ENCODE data around the gene HTR2C.
"Not testable (repeated sequence)": the region's sequence is repeated elsewhere in the genome, so short reads cannot be mapped to it uniquely, and the experiment has no call there.

Gene HTR2C

DNA sequence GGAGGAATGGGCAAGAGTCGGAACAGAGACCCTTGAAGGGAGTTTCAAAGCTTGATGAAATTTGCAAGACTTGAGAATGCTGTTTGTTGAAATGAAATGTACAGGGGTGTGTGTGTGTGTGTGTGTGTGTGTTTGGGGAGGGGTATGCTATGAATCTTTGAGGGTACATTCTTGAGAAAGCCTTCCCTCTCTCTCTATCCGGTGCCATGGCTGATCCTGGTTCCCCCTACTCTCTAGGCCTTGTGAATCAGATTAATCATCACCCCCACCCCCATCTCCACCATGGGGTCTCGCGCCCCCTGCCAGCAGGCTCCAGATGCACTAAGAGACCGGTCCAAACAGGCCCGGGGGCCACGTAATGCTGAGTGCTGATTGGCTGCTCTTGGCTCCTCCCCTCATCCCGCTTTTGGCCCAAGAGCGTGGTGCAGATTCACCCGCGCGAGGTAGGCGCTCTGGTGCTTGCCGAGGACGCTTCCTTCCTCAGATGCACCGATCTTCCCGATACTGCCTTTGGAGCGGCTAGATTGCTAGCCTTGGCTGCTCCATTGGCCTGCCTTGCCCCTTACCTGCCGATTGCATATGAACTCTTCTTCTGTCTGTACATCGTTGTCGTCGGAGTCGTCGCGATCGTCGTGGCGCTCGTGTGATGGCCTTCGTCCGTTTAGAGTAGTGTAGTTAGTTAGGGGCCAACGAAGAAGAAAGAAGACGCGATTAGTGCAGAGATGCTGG is at the start of gene HTR2C:
TSS of gene HTR2C (plus strand) at position 441 of the 729 bp plus-strand sequence. CDS start 142,851 bp downstream, outside the sequence.
- Mint-ChIP-seq H3K27ac (no peak within 1 kb of the TSS), H3K4me3 (no peak within 1 kb of the TSS), H3K27me3 (ENCODE audit: low read depth) (peaks cover 24% of the 10 kb centered on the region), H3K4me1 (ENCODE audit: low read depth) (no peaks in the 10 kb centered on the region), H3K9me3 (no peaks in the 10 kb centered on the region), H3K36me3 (ENCODE audit: low read depth) (no peaks in the 10 kb centered on the region)
- DNase-seq (ENCODE audit: low spot score), result no peak

DNA sequence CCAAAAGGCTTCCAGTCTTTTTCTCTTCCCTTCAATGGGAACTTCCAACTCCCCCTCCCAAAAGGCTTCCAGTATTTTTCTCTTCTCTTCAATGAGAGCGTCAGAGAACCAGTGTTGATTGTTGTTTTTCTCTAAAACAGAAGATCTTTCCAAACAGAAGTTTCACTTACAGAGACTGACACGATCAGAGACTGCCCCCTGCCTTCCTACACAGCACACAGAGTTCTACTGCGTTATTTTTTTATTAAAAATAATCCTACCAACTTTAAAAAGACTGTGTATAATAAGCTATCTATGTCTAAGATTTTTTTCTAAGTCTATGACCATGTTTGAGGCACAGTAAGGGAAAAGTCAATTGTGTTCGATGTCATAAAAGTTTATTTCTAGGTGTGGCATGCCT is 3.5 kb upstream of the HTR2C start:
- no peaks in the 10 kb centered on the region for H3K4me1 Mint-ChIP-seq (ENCODE audit: low read depth)
- no peaks in the 10 kb centered on the region for H3K9me3 Mint-ChIP-seq
- H3K4me3 Mint-ChIP-seq, result no peak overlapping the region
- H3K36me3 Mint-ChIP-seq (ENCODE audit: low read depth), result no peaks in the 10 kb centered on the region
- H3K27ac Mint-ChIP-seq, result no peak overlapping the region
- no peak for DNase-seq (ENCODE audit: low spot score)
- peaks cover 24% of the 10 kb centered on the region for H3K27me3 Mint-ChIP-seq (ENCODE audit: low read depth)

DNA sequence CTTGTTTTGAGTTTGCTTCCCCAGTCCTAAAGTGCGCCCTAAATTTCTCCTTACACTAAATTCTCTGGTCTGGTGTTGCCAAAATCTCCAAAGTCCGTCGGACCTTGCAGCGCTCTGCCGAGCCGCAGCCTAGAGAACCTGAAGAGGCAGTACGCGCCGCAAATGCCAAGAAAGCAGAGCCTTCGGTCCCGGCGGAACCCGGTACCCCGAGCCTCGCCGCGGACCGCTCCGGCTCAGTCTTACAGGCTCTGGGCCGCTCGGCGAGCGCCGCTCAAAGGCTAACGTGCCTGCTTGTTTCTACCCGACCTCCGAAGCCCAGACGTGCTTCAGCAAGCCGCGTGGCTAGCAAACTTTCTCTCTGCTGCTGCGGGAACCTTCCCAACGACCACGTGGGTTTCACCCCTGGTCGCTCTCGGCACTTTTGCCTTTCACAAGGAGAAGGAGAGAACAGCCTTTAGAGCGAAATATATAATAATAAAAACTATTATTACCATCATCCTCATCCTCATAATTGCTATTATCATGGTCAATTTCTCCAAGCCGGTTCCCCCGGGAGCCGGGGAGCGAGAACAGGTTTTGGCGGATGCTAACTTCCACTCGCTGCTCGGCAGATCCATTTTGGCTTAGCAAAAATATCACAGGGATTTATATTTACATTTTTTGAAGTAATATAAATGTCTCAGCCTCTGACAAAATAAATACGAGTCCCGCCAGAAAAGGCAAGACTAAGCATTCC is 2.2 kb upstream of the HTR2C start:
- Mint-ChIP-seq H3K27me3 (ENCODE audit: low read depth) (peaks cover 24% of the 10 kb centered on the region), H3K4me3 (no peak overlapping the region)

DNA sequence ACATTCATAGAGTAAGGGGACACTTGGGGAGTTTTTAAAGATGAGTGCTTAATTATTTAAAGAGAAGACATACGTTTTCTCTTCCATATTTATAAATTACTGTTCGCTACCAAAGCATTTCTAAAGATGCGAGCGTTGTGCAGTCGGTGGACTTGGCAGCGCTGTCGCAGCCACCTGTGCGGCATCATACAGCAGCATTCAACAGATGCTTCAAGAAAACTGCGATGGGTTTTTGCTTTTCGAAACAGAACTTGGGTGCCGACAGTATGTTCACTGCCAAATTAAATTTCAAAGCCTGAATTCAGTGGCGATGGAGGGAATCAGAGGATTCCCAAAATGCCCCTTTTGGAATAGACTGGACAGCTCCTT is 1.6 kb upstream of the HTR2C start:
- Mint-ChIP-seq H3K4me1 (ENCODE audit: low read depth) (no peaks in the 10 kb centered on the region), H3K27ac (no peak overlapping the region), H3K27me3 (ENCODE audit: low read depth) (peaks cover 24% of the 10 kb centered on the region), H3K36me3 (ENCODE audit: low read depth) (no peaks in the 10 kb centered on the region), H3K9me3 (no peaks in the 10 kb centered on the region), H3K4me3 (no peak overlapping the region)
- DNase-seq (ENCODE audit: low spot score), result no peak

More for the DNA sequence above, 2.2 kb upstream of the HTR2C start:
- H3K4me1 Mint-ChIP-seq (ENCODE audit: low read depth), result no peaks in the 10 kb centered on the region
- no peak overlapping the region for H3K27ac Mint-ChIP-seq
- no peaks in the 10 kb centered on the region for H3K9me3 Mint-ChIP-seq
- DNase-seq (ENCODE audit: low spot score), result no peak
- no peaks in the 10 kb centered on the region for H3K36me3 Mint-ChIP-seq (ENCODE audit: low read depth)

DNA sequence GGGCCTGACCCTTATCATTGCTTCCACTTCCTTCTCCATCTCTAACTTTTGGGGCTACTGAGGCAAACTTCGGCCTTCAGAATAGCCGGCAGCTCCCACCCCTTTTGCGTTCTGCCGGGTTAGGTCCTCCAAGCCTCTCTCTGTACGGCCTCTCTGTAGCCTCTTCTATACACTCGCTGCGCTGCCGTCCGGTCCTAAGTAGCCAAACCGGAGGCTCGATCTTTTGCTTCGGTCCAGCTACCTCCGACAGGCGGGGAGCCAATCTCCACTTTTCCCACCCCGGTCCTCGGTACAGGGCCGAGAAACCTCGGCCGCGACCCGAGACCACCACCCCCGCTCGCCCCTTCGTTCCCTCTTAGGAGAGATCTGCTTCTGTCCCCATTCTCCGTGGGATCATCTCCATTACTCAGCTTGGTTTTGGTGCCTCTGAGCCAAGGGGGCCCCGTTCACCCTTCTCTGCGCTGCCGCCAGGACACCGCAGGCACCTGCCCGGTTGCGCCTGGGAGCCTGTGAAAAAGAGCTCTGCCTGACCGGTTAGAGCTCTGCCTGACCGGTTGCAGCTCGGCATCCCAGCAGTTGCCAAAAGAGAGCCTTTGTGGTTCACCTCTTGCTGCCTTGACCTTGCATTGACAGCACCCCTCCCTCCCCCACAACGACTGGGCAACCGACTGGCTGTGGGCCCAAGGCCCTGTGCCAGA is 1.0 kb upstream of the HTR2C start:
- Mint-ChIP-seq H3K4me1 (ENCODE audit: low read depth) (no peaks in the 10 kb centered on the region), H3K4me3 (no peak overlapping the region), H3K27me3 (ENCODE audit: low read depth) (peaks cover 24% of the 10 kb centered on the region), H3K36me3 (ENCODE audit: low read depth) (no peaks in the 10 kb centered on the region), H3K9me3 (no peaks in the 10 kb centered on the region), H3K27ac (no peak overlapping the region)
- no peak for DNase-seq (ENCODE audit: low spot score)

DNA sequence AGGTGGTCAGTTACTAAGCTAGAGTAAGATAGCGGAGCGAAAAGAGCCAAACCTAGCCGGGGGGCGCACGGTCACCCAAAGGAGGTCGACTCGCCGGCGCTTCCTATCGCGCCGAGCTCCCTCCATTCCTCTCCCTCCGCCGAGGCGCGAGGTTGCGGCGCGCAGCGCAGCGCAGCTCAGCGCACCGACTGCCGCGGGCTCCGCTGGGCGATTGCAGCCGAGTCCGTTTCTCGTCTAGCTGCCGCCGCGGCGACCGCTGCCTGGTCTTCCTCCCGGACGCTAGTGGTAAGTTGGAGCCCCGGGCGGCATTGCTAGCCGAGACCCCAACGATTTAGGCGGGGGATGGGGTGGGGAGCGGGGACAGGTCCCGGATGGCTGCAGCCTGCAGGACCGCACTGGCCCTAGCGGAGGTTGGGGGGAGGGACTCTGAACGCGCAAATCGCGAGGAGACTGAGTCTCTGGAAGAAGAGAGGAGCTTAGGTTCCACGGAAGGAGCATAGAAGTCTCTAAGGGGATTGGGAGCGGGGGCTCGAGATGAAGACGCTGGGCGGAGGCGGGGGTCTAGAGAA is 573 bp downstream of the HTR2C start:
- Mint-ChIP-seq H3K4me3 (no peak overlapping the region), H3K27ac (no peak overlapping the region)
- DNase-seq (ENCODE audit: low spot score), result no peak

DNA sequence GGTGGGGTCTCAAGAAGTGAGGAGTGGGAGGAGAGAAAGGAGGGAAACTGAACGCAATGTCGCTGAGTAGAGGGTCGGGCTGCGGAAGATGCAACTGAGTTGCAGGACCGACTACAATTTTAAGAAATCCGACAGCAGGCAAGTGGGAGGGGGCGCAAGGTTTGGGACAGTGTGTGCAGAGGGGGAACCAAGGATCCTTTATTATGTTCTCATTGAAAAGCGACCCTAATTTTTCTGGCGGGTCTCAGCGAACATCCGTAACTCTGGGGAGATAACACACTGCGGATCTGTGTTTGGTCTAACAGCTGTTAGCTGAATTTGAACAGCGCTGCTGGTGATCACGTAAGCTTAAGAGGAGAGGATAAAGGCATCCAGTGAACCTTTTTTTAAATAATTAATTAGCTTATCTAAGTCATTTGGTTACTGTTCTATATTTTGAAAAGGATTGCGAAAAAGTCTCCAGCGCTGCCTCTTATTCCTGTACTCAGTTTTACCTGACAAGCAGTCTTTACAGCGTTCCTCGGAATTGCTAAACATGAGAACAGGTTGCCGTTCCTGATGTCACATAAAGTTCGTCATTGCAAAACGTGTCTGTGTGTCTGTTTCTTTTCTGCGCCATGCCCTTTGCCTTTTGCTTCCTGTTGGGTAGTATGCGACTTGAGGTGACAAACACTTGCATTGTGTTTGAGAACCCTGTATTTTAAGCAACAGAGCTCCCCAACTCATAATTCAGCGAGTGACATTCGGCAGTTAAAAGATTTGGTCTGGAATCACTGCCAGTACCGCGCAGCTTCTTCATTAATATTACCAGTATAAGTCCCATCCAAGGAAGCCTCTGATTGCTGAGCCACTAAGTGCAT is 1.3 kb downstream of the HTR2C start:
- no peak overlapping the region for H3K27ac Mint-ChIP-seq
- no peaks in the 10 kb centered on the region for H3K36me3 Mint-ChIP-seq (ENCODE audit: low read depth)
- H3K9me3 Mint-ChIP-seq, result no peaks in the 10 kb centered on the region

More for the DNA sequence above, 573 bp downstream of the HTR2C start:
- Mint-ChIP-seq H3K9me3 (no peaks in the 10 kb centered on the region), H3K4me1 (ENCODE audit: low read depth) (no peaks in the 10 kb centered on the region), H3K27me3 (ENCODE audit: low read depth) (peaks cover 24% of the 10 kb centered on the region), H3K36me3 (ENCODE audit: low read depth) (no peaks in the 10 kb centered on the region)

DNA sequence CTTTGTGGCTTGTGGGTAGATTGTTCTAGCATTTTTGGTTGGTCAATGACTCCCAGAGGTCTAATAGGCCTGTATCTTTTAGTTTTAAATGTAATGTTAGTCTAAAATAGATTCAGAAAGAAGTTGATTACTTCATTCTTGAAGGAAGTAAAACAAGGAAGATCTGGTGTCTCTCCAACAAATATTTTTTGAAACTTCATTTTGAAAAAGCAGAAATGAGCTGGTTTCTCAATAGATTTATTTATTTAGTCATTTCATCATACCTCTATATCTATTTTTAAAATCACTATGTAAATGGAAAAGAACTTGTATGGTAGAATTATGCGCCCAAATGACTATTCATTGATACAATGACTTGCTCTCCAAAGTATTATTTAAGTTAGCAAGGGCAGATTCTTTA is 7.2 kb downstream of the HTR2C start:
- DNase-seq (ENCODE audit: low spot score), result no peak
- Mint-ChIP-seq H3K27me3 (ENCODE audit: low read depth) (no peaks in the 10 kb centered on the region), H3K9me3 (no peaks in the 10 kb centered on the region), H3K4me3 (no peak overlapping the region), H3K4me1 (ENCODE audit: low read depth) (no peaks in the 10 kb centered on the region), H3K36me3 (ENCODE audit: low read depth) (no peaks in the 10 kb centered on the region), H3K27ac (no peak overlapping the region)

More for the DNA sequence above, 1.3 kb downstream of the HTR2C start:
- H3K4me3 Mint-ChIP-seq, result no peak overlapping the region
- DNase-seq (ENCODE audit: low spot score), result no peak
- peaks cover 24% of the 10 kb centered on the region for H3K27me3 Mint-ChIP-seq (ENCODE audit: low read depth)
- H3K4me1 Mint-ChIP-seq (ENCODE audit: low read depth), result no peaks in the 10 kb centered on the region

DNA sequence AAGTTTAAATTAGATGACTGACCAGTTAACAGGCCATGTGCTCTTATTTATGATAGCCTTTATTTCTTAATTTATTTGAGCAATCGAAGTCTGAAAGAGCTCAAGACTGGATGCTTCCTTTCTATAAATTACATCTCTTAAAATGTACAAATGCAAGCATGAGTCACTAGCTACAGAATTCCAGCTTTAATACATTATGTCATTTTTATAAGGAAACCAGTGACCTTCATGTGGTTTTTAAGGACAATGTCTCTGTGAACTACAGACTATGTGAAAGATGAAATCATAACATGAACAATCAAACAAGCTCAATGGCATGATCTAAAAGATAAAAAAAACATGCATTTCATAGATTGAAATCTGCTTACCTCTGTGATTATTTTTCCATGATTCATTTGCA is 15.4 kb downstream of the HTR2C start:
- H3K27me3 Mint-ChIP-seq (ENCODE audit: low read depth), result no peaks in the 10 kb centered on the region
- no peaks in the 10 kb centered on the region for H3K9me3 Mint-ChIP-seq
- no peaks in the 10 kb centered on the region for H3K4me1 Mint-ChIP-seq (ENCODE audit: low read depth)
- no peak for DNase-seq (ENCODE audit: low spot score)
- no peak overlapping the region for H3K4me3 Mint-ChIP-seq
- no peak overlapping the region for H3K27ac Mint-ChIP-seq
- no peaks in the 10 kb centered on the region for H3K36me3 Mint-ChIP-seq (ENCODE audit: low read depth)

DNA sequence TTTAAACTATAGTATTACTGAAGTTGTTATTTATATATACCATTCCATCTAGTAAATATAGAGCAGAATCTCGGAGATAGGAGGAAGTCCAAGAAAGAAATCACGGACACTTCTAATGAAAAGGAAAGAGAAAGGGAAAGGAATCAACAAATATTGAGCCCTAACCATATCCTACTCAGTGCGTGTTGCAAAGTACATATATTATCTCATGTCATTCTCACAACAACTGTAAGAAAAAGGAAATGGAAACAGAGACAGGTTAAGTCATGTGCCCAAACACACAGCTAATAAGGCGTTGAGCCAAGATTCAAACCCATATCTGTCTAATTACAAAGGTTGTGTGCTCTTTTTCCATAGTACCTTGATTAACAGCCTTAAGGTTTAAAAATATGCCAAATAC is 16.0 kb downstream of the HTR2C start:
- Mint-ChIP-seq H3K4me1 (ENCODE audit: low read depth) (no peaks in the 10 kb centered on the region), H3K4me3 (no peak overlapping the region), H3K27ac (no peak overlapping the region), H3K36me3 (ENCODE audit: low read depth) (no peaks in the 10 kb centered on the region), H3K27me3 (ENCODE audit: low read depth) (no peaks in the 10 kb centered on the region), H3K9me3 (no peaks in the 10 kb centered on the region)
- DNase-seq (ENCODE audit: low spot score), result no peak

DNA sequence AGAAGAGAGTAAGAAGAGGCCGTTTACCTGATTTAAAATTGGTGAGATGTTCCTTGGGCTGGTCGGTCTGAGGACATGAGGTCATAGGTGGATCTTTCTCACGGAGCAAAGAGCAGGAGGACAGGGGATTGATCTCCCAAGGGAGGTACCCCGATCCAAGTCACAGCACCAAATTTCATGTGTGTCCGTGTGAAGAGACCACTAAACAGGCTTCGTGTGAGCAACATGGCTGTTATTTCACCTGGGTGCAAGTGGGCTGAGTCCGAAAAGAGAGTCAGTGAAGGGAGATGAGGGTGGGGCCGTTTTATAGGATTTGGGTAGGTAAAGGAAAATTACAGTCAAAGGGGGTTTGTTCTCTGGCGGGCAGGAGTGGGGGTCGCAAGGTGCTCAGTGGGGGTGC is 22.7 kb downstream of the HTR2C start:
- not testable (repeated sequence) for H3K27me3 Mint-ChIP-seq (ENCODE audit: low read depth); H3K4me3 Mint-ChIP-seq; DNase-seq (ENCODE audit: low spot score); H3K36me3 Mint-ChIP-seq (ENCODE audit: low read depth); H3K9me3 Mint-ChIP-seq; H3K27ac Mint-ChIP-seq; H3K4me1 Mint-ChIP-seq (ENCODE audit: low read depth)

DNA sequence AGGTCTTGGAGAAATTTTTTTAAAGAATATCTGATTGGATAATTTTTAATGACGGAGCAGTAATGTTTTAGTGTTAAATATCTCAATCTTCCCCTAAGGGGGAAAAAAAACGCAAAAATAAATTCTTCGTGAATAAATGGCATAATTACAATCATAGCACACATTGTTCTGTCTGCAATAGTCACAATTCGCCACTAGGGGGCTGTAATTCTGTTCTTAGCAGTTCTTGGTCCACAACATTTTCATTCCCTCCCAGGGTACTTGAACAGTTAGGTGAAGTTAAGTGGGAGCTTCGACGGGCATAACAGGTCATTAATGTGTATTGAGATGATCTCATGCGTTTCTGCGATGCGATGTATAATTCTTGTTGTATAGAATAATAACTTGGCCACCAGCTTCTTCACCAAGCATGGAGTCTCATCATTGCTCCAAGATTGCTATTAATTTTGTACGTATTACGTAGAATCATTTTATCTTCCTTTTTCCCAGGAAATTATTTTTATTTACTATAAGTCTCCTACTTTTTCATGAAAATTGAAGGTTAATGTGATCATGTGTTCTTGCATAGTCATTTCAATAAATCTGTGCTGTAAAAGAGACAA is 27.2 kb downstream of the HTR2C start:
- Mint-ChIP-seq H3K27ac (no peak overlapping the region), H3K4me1 (ENCODE audit: low read depth) (no peaks in the 10 kb centered on the region), H3K27me3 (ENCODE audit: low read depth) (no peaks in the 10 kb centered on the region), H3K36me3 (ENCODE audit: low read depth) (no peaks in the 10 kb centered on the region), H3K4me3 (no peak overlapping the region), H3K9me3 (no peaks in the 10 kb centered on the region)
- no peak for DNase-seq (ENCODE audit: low spot score)

DNA sequence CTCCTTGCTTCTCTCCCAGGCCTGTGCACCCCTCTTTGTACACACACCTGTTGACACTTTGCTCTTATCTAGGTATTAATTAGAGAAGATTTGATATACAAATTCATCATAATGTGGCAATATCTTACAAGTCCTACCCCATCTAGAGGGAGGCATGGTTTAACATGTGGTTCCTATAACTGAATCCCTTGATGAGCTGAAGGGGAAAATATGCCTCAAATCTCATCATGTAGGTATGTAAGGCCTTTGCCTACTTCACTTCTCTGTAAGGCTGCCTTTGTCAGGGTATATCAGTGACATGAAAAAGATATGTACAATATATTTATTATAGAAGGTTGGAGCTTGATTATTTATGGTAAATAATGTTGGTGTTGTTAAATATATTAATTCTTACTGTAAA is 31.9 kb downstream of the HTR2C start:
- DNase-seq (ENCODE audit: low spot score), result no peak
- H3K9me3 Mint-ChIP-seq, result no peaks in the 10 kb centered on the region
- no peaks in the 10 kb centered on the region for H3K36me3 Mint-ChIP-seq (ENCODE audit: low read depth)
- no peak overlapping the region for H3K27ac Mint-ChIP-seq
- no peak overlapping the region for H3K4me3 Mint-ChIP-seq
- no peaks in the 10 kb centered on the region for H3K4me1 Mint-ChIP-seq (ENCODE audit: low read depth)
- H3K27me3 Mint-ChIP-seq (ENCODE audit: low read depth), result no peaks in the 10 kb centered on the region

All from T-helper 2 cell treated with Interferon-gamma antibody and Interleukin-4, amounts not matched to agents 5 μg/mL and 100 μg/mL, for 36 hours (primary cell).